IMR-90 (cell line): ENCODE data around the gene ELL. TPM values are rescaled to one million over a fixed set of nuclear protein-coding genes. Genes with fewer than 3 reads are reported as not detected.
A peak's percentile ranks its signal among the peaks of the same experiment; 100 is the strongest.

Source experiments
- ATAC-seq: fragments of 200-7000 bp; cut with Tn5 transposase; 2 replicates; pipeline ENCODE4 v1.9.1; 2020; ENCODE audit warnings: low read depth, mild to moderate bottlenecking, moderate library complexity
- BruUV-seq: library from RNA; stranded (reverse); fragments of 400-500 nt; replicated peaks from 2 replicates; lab custom pipeline; 2021; lab: Mats Ljungman, UMichigan
- CTCF ChIA-PET: fragments of 300-600 bp; formaldehyde crosslinking; extraction: SDS; loops from one replicate; lab custom pipeline; 2021; ENCODE audit warnings: antibody characterized with exemption; lab: Yijun Ruan, JAX
- POLR2A ChIA-PET: fragments of 300-600 bp; sonication (Branson Sonifier 250); formaldehyde crosslinking; loops from one replicate; lab custom pipeline; 2022; ENCODE audit warnings: antibody characterized with exemption; ENCODE audit not compliant: unreplicated experiment; lab: Charles Lee
- DNase-seq: peaks from one replicate; pipeline ENCODE4 v3.0.0; 2013
- H2AFZ ChIP-seq: replicated peaks from 2 replicates; pipeline ENCODE3; 2013; ENCODE audit warnings: low read length, mild to moderate bottlenecking; ENCODE audit not compliant: poor library complexity
- H2AK5ac ChIP-seq: 2 replicates; pipeline ENCODE4 v1.6.1; 2013; ENCODE audit warnings: low read depth, low read length, inconsistent platforms
- H2AK9ac ChIP-seq: replicated peaks from 2 replicates; pipeline ENCODE3; 2013; ENCODE audit warnings: mild to moderate bottlenecking, low read depth, low read length, moderate library complexity; ENCODE audit not compliant: poor library complexity
- H2BK120ac ChIP-seq: 2 replicates; pipeline ENCODE4 v1.6.1; 2013; ENCODE audit warnings: low read depth, low read length, inconsistent platforms
- H2BK15ac ChIP-seq: 3 replicates; pipeline ENCODE4 v1.6.1; 2013; ENCODE audit warnings: low read depth, low read length, inconsistent platforms
- H2BK20ac ChIP-seq: 2 replicates; pipeline ENCODE4 v1.6.1; 2013; ENCODE audit warnings: low read depth, mild to moderate bottlenecking, inconsistent platforms, low read length, moderate library complexity
- H2BK5ac ChIP-seq: 2 replicates; pipeline ENCODE4 v1.6.1; 2013; ENCODE audit warnings: mild to moderate bottlenecking, low read depth, low read length, inconsistent platforms; ENCODE audit not compliant: poor library complexity, severe bottlenecking
- H3K14ac ChIP-seq: replicated peaks from 2 replicates; pipeline ENCODE4 v1.6.1; 2013; ENCODE audit warnings: low read depth, low read length, inconsistent platforms
- H3K18ac ChIP-seq: 2 replicates; pipeline ENCODE4 v1.6.1; 2013; ENCODE audit warnings: low read depth, low read length, control low read depth
- H3K23ac ChIP-seq: 2 replicates; pipeline ENCODE4 v1.6.1; 2013; ENCODE audit warnings: low read depth, low read length, inconsistent platforms
- H3K27ac ChIP-seq: 2 replicates; pipeline ENCODE4 v1.5.1; 2013; ENCODE audit warnings: mild to moderate bottlenecking, control low read depth, low read length; ENCODE audit not compliant: insufficient read depth
- H3K27me3 ChIP-seq: 2 replicates; pipeline ENCODE4 v1.6.1; 2013; ENCODE audit warnings: low read length; ENCODE audit not compliant: control insufficient read depth, insufficient read depth
- H3K36me3 ChIP-seq: 2 replicates; pipeline ENCODE4 v1.6.1; 2013; ENCODE audit warnings: low read length, mixed read lengths; ENCODE audit not compliant: control insufficient read depth, insufficient read depth
- H3K4ac ChIP-seq: 2 replicates; pipeline ENCODE4 v1.6.1; 2013; ENCODE audit warnings: low read depth, low read length, inconsistent platforms
- H3K4me1 ChIP-seq: 2 replicates; pipeline ENCODE4 v1.6.1; 2013; ENCODE audit warnings: low read length, mixed read lengths; ENCODE audit not compliant: control insufficient read depth, insufficient read depth
- H3K4me2 ChIP-seq: 2 replicates; pipeline ENCODE4 v1.6.1; 2013; ENCODE audit warnings: low read depth, mild to moderate bottlenecking, control low read depth, low read length, moderate library complexity
- H3K4me3 ChIP-seq: 2 replicates; pipeline ENCODE4 v1.5.1; 2013; ENCODE audit warnings: low read depth, mild to moderate bottlenecking, control low read depth, low read length, moderate library complexity; ENCODE audit not compliant: insufficient read depth
- H3K56ac ChIP-seq: 2 replicates; pipeline ENCODE4 v1.6.1; 2013; ENCODE audit warnings: low read length, inconsistent platforms; ENCODE audit not compliant: insufficient read depth; ENCODE audit errors: extremely low read depth
- H3K79me1 ChIP-seq, 2 experiments: 2 replicates each; pipeline ENCODE4 v1.6.1; 2013; ENCODE audit warnings: low read length in 2 of 2, inconsistent platforms in 1 of 2, low read depth in 1 of 2
- H3K9ac ChIP-seq: 2 replicates; pipeline ENCODE4 v1.6.1; 2013; ENCODE audit warnings: low read depth, low read length, control low read depth
- H3K9me1 ChIP-seq: 2 replicates; pipeline ENCODE4 v1.6.1; 2013; ENCODE audit warnings: low read length, inconsistent platforms; ENCODE audit not compliant: insufficient read depth
- H3K9me3 ChIP-seq: 2 replicates; pipeline ENCODE4 v1.6.1; 2013; ENCODE audit warnings: low read length; ENCODE audit not compliant: control insufficient read depth, insufficient read depth
- H4K20me1 ChIP-seq: 2 replicates; pipeline ENCODE4 v1.6.1; 2013; ENCODE audit warnings: low read length, inconsistent platforms; ENCODE audit not compliant: insufficient read depth
- H4K5ac ChIP-seq: 2 replicates; pipeline ENCODE4 v1.6.1; 2013; ENCODE audit warnings: mild to moderate bottlenecking, low read depth, low read length, control low read depth
- H4K8ac ChIP-seq, 2 experiments: 2 replicates each; pipeline ENCODE4 v1.6.1; 2013; ENCODE audit warnings: low read depth in 2 of 2, low read length in 2 of 2, control low read depth in 1 of 2, inconsistent platforms in 1 of 2
- H4K91ac ChIP-seq: 2 replicates; pipeline ENCODE4 v1.6.1; 2013; ENCODE audit warnings: low read depth, low read length, inconsistent platforms; ENCODE audit not compliant: insufficient read depth
- BHLHE40 ChIP-seq: fragments of 150-350 bp; IDR thresholded peaks from 2 replicates; pipeline ENCODE4 v1.6.1; 2016; ENCODE audit warnings: mild to moderate bottlenecking, low read depth, low read length
- CEBPB ChIP-seq: IDR thresholded peaks from 2 replicates; pipeline ENCODE4 v1.6.1; 2012; ENCODE audit warnings: low read depth, low read length, improper control_type of control experiment
- CHD1 ChIP-seq: IDR thresholded peaks from 2 replicates; pipeline ENCODE4 v1.6.1; 2012; ENCODE audit warnings: low read depth, low read length, improper control_type of control experiment
- FOS ChIP-seq: fragments of 150-350 bp; IDR thresholded peaks from 2 replicates; pipeline ENCODE4 v1.6.1; 2016; ENCODE audit warnings: low read depth, low read length
- MAFK ChIP-seq: IDR thresholded peaks from 2 replicates; pipeline ENCODE4 v1.6.1; 2012; ENCODE audit warnings: low read depth, low read length, improper control_type of control experiment
- MAZ ChIP-seq: IDR thresholded peaks from 2 replicates; pipeline ENCODE4 v1.6.1; 2012; ENCODE audit warnings: low read depth, mild to moderate bottlenecking, low read length, improper control_type of control experiment, moderate library complexity, borderline replicate concordance
- MXI1 ChIP-seq: IDR thresholded peaks from 2 replicates; pipeline ENCODE4 v1.6.1; 2012; ENCODE audit warnings: low read depth, mild to moderate bottlenecking, low read length, moderate library complexity, borderline replicate concordance
- NFE2L2 ChIP-seq: fragments of 150-350 bp; IDR thresholded peaks from 2 replicates; pipeline ENCODE4 v1.6.1; 2016; ENCODE audit warnings: low read depth, mild to moderate bottlenecking, low read length
- POLR2A ChIP-seq: IDR thresholded peaks from 2 replicates; pipeline ENCODE4 v1.6.1; 2012; ENCODE audit warnings: mild to moderate bottlenecking, low read depth, low read length
- RAD21 ChIP-seq: IDR thresholded peaks from 2 replicates; pipeline ENCODE4 v1.6.1; 2012; ENCODE audit warnings: low read length, improper control_type of control experiment
- RCOR1 ChIP-seq: IDR thresholded peaks from 2 replicates; pipeline ENCODE4 v1.6.1; 2012; ENCODE audit warnings: mild to moderate bottlenecking, low read length, improper control_type of control experiment; ENCODE audit not compliant: insufficient replicate concordance
- RFX5 ChIP-seq: IDR thresholded peaks from 2 replicates; pipeline ENCODE4 v1.8.0; 2012; ENCODE audit warnings: low read depth, mild to moderate bottlenecking, low read length, moderate library complexity
- SMC3 ChIP-seq: fragments of 150-350 bp; IDR thresholded peaks from 2 replicates; pipeline ENCODE4 v1.6.1; 2016; ENCODE audit warnings: low read depth, mild to moderate bottlenecking, antibody characterized with exemption, low read length, moderate library complexity
- WGBS, 2 experiments: methylation state at CpG; one replicate each; pipeline versions ENCODE4 v1.1.5 to v1.1.7; 2013; ENCODE audit warnings: missing lambda C conversion rate in 2 of 2; ENCODE audit not compliant: insufficient read length in 1 of 2; ENCODE audit errors: extremely low coverage in 2 of 2; 5-methylcytosine and 5-hydroxymethylcytosine counted together
- dilution Hi-C: fragments of 300-500 bp; cut with HindIII; formaldehyde crosslinking; loops from one replicate; pipeline ENCODE4 v1.14.3; 2018; ENCODE audit warnings: low sequenced_read_pairs; ENCODE audit not compliant: unreplicated experiment
- in situ Hi-C: fragments of 300-500 bp; cut with MboI; formaldehyde crosslinking; loops from 3 replicates; pipeline ENCODE4 v1.14.3; 2019; ENCODE audit warnings: low sequenced_read_pairs, inconsistent platforms, mixed read lengths
- intact Hi-C: fragments of 100-400 bp; cut with micrococcal nuclease; formaldehyde crosslinking; loops from 2 replicates; pipeline ENCODE4 v1.10.0; 2022
- polyA plus RNA-seq, 3 experiments: library from polyadenylated mRNA; depleted of rRNA; stranded (reverse); fragments of >200 nt; gene quantifications; 2 replicates each; pipeline ENCODE4 v1.2.3, GENCODE V29; 2012; ENCODE audit warnings: low replicate concordance in 1 of 3
- total RNA-seq: library from RNA; depleted of rRNA; stranded (reverse); fragments of >200 nt; gene quantifications from 2 replicates; pipeline ENCODE4 v1.2.3, GENCODE V29; 2012
- TF ChIP-seq, protein P1 (sequence below): fragments of 150-350 bp; IDR thresholded peaks from 2 replicates; pipeline ENCODE4 v1.6.1; 2017; ENCODE audit warnings: mild to moderate bottlenecking, antibody characterized with exemption, low read length, low read depth
- TF ChIP-seq, protein P2 (sequence below): fragments of 150-350 bp; IDR thresholded peaks from 2 replicates; pipeline ENCODE4 v1.6.1; 2016; ENCODE audit warnings: low read depth, mild to moderate bottlenecking, low read length, moderate library complexity, borderline replicate concordance
- TF ChIP-seq, protein P3 (sequence below): conservative IDR thresholded peaks from 2 replicates; pipeline ENCODE4 v1.5.1; 2012; ENCODE audit warnings: mild to moderate bottlenecking, low read depth, low read length, improper control_type of control experiment

Gene ELL
- total and polyA plus RNA-seq, 2 of the 4 experiments (the other 2 are of a cell fraction) = 6.3 to 13.1 TPM

DNA sequence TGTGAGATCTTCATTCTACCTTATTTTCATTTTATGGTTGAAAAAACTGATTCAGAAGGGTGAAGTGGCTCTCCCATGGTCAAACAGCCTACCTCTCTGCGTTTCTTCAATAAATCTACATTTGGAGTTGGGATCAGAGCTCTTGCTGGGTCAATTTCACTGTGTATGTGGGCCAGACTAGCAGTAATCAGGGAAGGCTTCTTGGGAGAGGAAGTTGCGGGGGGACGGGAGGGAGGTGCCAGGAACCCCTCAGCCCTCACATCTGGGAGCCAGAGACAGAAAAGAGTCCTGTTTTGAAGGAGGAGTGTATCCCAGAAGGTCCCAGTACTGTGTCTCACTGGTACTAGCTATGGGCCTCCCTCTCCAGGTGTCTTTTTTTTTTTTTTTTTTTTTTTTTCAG, 36.7 kb upstream of the ELL start:
- no peak overlapping the region for H2BK120ac ChIP-seq
- H4K5ac ChIP-seq = no peak overlapping the region
- TF ChIP-seq SMC3 = no peak
- no peak for TF ChIP-seq BHLHE40
- TF ChIP-seq, protein P1, sequence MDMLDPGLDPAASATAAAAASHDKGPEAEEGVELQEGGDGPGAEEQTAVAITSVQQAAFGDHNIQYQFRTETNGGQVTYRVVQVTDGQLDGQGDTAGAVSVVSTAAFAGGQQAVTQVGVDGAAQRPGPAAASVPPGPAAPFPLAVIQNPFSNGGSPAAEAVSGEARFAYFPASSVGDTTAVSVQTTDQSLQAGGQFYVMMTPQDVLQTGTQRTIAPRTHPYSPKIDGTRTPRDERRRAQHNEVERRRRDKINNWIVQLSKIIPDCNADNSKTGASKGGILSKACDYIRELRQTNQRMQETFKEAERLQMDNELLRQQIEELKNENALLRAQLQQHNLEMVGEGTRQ = no peak
- TF ChIP-seq RAD21 = no peak
- no peak for TF ChIP-seq POLR2A
- TF ChIP-seq CHD1 = no peak
- no peak for TF ChIP-seq MAZ
- TF ChIP-seq RCOR1 = no peak
- TF ChIP-seq, protein P2, sequence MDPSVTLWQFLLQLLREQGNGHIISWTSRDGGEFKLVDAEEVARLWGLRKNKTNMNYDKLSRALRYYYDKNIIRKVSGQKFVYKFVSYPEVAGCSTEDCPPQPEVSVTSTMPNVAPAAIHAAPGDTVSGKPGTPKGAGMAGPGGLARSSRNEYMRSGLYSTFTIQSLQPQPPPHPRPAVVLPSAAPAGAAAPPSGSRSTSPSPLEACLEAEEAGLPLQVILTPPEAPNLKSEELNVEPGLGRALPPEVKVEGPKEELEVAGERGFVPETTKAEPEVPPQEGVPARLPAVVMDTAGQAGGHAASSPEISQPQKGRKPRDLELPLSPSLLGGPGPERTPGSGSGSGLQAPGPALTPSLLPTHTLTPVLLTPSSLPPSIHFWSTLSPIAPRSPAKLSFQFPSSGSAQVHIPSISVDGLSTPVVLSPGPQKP = no peak
- TF ChIP-seq, protein P3, sequence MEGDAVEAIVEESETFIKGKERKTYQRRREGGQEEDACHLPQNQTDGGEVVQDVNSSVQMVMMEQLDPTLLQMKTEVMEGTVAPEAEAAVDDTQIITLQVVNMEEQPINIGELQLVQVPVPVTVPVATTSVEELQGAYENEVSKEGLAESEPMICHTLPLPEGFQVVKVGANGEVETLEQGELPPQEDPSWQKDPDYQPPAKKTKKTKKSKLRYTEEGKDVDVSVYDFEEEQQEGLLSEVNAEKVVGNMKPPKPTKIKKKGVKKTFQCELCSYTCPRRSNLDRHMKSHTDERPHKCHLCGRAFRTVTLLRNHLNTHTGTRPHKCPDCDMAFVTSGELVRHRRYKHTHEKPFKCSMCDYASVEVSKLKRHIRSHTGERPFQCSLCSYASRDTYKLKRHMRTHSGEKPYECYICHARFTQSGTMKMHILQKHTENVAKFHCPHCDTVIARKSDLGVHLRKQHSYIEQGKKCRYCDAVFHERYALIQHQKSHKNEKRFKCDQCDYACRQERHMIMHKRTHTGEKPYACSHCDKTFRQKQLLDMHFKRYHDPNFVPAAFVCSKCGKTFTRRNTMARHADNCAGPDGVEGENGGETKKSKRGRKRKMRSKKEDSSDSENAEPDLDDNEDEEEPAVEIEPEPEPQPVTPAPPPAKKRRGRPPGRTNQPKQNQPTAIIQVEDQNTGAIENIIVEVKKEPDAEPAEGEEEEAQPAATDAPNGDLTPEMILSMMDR = no peak
- TF ChIP-seq CEBPB = no peak
- no peak for TF ChIP-seq MXI1
- no peak for TF ChIP-seq MAFK
- no peak for TF ChIP-seq FOS
- no peak for TF ChIP-seq RFX5
- no peak for TF ChIP-seq NFE2L2
- dilution Hi-C loops (no loop called here), intact Hi-C loops (loop anchor here (5.0 kb wide), 1 partner anchor 106 kb away; no protein-coding TSS in a partner anchor), in situ Hi-C loops (no loop called here)
- peaks cover 12% of the 10 kb centered on the region for H3K36me3 ChIP-seq
- no peak overlapping the region for H2BK15ac ChIP-seq
- H3K9me1 ChIP-seq = 0 out of 2 replicates have a peak, but pooled peaks cover 2% of the 10 kb centered on the region
- peak overlapping the region; percentile 90; the same call in 1 of the 2 replicates for H3K23ac ChIP-seq
- H3K4me2 ChIP-seq = peak overlapping the region; percentile 80
- H2AK9ac ChIP-seq = peak overlapping the region; percentile 100
- peak overlapping the region; percentile 88 for H4K91ac ChIP-seq
- no peak for ATAC-seq
- H3K4me3 ChIP-seq = peak overlapping the region; percentile 76
- H3K9me3 ChIP-seq = no peaks in the 10 kb centered on the region
- H3K18ac ChIP-seq = no peak overlapping the region
- peak overlapping the region; percentile 65; the same call in 1 of the 2 replicates for H3K27ac ChIP-seq
- BruUV-seq = no TSS peak
- H2AFZ ChIP-seq = no peak overlapping the region
- POLR2A ChIA-PET = interaction anchor here (0.6 to 0.8 kb wide), 3 partner anchors 18 to 982 kb away, joined by 3 to 4 read pairs (median 3); no protein-coding TSS in a partner anchor
- no peak overlapping the region for H2BK5ac ChIP-seq
- peaks cover 18 to 39% of the 10 kb centered on the region in 2 experiments for H3K79me1 ChIP-seq
- H3K4me1 ChIP-seq = 0 out of 2 replicates have a peak, but pooled peaks cover 2% of the 10 kb centered on the region
- H3K4ac ChIP-seq = peak overlapping the region; percentile 91
- H2AK5ac ChIP-seq = peak overlapping the region; percentile 90
- H4K20me1 ChIP-seq = no peaks in the 10 kb centered on the region
- peak overlapping the region; percentile 81 for H3K9ac ChIP-seq
- WGBS, 2 experiments = no CpG with 5 or more reads among the region's 3 CpGs
- H3K27me3 ChIP-seq = no peaks in the 10 kb centered on the region
- peak overlapping the region; percentile 85 to 97 for H4K8ac ChIP-seq
- peak overlapping the region; percentile 90 for H3K14ac ChIP-seq
- H3K56ac ChIP-seq = peak overlapping the region; percentile 83
- DNase-seq = no peak
- H2BK20ac ChIP-seq = no peak overlapping the region
- CTCF ChIA-PET = interaction anchor here (0.7 to 1.1 kb wide), 2 partner anchors 39 to 118 kb away, joined by 3 to 4 read pairs; no protein-coding TSS in a partner anchor
